HG02798 (cell line): ENCODE results near the gene SLC37A3.
"Not testable (repeated sequence)": the region's sequence is repeated elsewhere in the genome, so short reads cannot be mapped to it uniquely, and the experiment has no call there.

Experiments
- ATAC-seq: cut with Tn5 transposase; IDR thresholded peaks from one replicate; pipeline ENCODE4 v1.9.1; 2021; ENCODE audit warnings: mild to moderate bottlenecking; ENCODE audit not compliant: unreplicated experiment, poor library complexity

The SLC37A3 gene

DNA sequence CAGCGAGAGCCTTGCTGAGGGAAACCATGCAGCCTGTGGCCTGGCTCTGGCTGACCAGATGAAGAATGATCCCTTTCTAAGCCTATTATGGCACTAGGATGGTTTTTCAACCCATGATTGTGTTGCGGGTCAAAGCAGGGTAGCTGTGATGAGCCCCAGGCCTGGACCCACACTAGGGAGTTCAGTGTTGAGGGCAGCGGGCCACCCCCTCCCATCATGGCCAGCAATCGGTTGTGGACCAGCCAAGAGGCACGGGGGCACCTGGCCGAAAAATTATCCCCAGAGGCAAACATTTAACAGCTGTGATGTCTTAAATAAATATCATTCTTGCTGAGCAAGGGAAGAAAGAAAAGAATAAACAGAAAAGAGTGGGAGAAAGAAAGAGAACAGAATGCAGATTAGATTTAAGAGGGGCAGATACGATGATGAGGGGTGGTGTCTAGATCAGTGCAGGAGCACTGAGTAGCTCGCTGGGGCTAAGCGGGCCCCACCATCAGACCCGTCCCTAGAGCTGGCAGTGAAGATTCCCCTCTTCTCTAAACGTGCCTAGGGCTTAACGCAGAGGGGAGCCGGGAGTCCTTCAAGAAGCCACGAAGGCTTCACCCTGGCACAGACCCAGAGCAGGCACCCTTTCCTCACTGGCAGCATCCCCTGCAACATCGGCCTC lies 82.7 kb downstream of the SLC37A3 start:
- no peak for ATAC-seq

DNA sequence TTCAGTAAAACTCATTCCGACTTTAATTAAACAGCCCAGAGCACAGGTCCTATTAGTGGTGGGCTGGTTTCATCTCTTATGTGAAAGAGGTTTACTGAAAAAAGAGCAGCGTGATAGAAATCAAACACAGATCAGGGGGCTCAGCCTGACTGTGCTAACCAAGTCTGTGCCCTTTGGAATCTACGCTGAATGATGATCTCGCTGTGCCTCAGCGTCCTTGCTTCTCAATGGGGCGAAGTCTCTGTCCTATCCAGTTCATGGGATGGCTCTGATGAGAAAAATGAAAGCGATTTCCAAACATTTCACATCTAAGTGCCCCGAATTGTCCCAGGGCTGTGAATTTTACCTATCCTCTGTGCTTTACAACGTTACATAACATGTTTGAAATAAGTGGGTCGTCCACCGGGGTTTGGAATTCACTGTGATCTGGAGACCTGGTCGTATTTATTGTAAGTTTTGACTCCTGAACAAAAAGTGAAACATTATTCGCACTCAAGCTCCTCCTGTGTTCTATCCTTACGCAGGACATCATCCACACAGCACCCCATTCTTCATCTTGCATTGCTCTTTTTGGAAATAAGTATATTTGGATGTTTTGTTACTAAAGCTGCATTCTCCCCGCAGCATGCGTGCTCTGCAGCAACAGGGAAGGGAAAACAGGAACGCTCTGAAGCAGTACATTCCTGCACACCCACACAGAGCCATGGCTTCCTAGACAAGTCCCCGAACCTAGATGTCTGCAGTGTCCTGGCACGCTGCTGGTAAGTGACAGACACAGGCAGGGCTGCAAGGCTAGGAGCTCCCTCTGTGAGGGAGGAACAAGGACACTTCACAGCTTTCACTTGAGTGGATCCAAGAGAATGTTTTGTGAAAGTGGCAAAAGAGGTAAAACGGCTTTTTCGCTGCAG lies 83.5 kb downstream of the SLC37A3 start:
- ATAC-seq = no peak

DNA sequence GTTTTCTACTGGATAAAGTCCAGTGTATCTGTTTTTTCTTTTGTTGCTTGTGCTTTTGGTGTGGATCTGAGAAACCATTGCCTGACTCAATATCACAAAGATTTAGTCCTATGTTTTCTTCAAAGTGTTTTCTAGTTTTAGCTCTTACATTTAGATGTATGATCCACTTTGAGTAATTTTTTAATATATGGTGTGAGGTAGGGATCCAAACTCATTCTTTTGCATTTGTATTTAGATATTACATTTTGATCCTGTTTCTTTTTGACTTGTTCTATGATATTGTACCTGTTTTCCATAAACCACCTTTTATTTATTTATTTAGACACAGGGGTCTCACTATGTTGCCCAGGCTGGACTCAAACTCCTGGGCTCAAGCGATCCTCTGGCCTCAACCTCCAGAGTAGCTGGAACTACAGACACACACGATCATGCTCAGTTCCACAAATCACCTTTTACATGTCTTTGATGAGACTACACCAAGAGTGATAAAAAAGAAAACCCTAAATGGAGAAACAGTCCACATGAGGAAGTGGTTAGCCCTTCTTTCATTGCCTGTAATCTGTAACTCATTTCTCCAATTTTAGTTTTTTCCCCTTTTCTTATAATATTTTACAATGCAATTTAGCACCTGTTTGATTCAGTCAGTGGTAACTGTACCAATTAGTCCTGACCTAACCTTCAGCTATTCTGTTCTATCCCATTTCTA lies 86.0 kb downstream of the SLC37A3 start:
- ATAC-seq = no peak

DNA sequence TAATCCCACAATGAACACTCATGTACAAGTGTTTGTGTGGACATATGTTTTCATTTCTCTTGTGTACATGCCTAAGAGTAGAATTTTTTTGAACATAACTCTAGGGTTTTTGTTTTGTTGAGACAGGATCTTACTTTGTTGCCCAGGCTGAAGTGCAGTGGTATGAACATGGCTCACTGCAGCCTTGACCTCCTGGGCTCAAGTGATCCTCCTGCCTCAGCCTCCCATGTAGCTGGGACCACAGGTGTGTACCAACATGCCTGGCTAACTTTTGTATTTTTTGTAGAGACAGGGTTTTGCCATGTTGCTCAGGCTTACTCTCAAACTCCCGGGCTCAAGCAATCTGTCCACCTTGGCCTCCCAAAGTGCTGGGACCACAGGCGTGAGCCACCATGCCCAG lies 87.2 kb downstream of the SLC37A3 start:
- not testable (repeated sequence) for ATAC-seq

DNA sequence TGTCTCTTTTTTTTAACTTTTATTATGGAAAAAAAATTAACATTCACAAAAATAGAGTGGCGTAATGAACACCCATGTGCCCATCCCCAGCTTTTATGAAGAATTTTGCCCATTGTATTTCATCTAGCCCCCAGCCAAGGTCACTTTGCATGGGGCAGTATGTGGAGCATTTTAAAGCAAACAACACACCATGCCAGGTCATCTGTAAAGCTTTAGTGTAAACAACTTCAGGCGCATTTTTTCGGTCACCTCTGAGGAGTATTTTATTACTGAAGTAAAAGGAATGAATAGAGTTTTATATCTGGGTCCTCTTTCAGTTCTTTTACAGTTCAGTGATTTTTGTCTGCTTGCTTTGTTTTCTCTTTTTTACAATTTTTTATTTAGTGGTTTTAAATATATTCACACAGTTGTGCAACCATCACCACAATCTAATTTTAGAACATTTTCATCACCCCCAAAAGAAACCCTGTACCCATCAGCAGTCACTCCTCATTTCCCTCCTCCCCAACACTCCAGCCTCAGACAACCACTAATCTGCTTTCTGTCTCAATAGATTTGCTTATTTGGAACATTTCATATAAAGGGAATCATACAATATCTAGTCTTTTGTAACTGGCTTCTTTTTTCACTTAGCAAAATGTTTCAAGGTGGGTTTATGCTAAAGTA lies 87.9 kb downstream of the SLC37A3 start:
- ATAC-seq = no peak

DNA sequence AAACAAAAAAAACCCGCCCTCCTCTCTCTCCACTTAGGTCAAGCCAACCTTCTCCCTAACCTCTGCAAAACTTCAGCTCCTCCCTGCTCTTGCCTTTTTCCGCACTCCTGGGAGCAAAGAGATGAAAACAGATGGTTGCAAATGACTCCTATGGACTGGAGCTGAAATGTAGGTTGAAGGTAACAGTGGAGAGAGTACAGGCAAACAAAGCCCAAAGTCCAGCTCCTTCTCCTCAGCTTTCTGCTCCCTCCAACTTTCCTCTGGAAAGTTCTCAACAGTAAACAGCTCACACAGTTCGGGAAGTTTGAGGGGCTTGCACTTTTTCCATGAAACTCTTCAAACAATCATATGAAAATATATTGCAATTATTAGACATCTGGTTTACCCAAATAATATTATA lies 90.3 kb downstream of the SLC37A3 start:
- no peak for ATAC-seq

DNA sequence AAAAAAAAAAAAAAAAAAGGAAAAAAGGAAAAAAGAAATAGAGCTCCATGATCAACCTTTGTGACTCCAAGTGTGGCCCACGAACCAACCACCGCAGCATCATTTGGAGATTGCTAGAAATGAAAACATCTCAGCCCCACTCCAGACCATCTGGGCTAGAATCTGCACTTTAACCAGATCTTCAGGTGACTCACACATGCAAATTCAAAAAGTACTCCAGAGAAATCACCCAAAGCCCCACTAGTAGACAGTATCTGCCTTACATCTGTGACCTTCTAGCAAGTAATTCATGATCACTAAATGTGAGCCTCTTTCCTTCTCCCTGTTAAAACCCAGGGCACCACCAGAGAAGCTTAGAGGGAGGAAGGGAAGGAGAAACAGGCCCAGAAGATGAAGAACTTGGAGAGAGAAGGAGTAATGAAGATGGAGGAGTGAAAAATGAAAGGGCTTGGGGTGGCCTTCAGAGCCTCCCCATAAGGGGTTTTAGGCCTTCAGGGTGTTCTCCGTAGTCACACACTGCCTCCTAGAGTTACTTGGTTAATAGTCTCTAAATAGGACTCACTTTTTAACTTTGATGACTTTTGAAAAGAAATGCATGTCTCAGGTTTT lies 94.0 kb downstream of the SLC37A3 start:
- ATAC-seq = no peak

DNA sequence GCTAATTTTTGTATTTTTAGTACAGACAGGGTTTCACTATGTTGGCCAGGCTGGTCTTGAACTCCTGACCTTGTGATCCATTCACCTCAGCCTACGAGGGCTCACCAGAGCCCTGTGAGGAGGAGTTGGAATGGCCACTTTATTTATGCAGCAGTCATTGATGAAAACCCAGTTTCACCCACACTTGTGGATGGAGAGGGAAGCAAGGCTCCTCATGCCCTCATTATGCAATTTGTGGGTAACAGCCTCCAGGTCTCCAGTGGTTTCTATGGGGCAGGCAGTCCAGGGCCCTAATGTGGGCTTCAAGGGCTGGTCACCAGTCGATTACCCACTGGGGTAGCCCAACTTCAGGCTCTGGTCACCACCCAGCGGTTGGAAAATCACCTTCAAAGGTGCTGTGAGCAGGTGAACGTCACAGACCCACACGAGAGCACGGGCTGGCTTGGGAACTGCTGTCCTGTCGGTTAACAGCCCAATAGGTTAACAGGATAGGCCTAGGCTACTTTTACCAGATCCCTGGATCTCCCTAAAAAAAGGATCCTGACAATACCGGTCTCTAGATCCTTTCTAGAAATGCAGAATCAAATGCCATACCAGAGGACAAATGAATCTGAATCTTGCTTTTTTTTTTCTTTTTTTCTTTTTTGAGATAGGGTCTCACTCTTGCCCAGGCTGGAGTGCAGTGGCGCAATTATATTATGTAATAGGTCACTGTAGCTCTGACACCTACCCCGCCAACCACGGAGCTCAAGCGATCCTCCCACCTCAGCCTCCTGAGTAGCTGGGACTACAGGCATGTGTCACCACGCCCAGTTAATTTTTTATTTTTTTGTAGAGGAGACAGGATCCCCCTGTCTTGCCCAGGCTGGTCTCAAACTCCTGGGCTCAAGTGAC lies 97.8 kb downstream of the SLC37A3 start:
- no peak for ATAC-seq

DNA sequence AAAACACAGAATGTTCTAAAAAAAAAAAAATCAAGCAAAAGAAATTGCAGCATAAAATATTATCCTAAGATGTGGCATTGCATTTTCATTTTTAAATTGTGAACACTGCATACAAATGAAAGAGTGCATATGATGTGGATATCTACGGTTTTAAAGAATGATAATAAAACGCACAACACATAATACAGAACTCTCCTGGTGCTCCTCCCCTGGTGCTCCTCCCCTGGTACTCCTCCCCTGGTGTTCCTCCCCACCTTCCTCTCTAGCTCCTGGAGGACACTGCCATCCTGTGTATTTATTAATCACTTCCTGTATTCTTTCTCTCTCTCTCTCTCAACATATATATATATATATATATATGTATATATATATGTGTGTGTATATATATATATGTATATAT lies 100.1 kb downstream of the SLC37A3 start:
- ATAC-seq = no peak

DNA sequence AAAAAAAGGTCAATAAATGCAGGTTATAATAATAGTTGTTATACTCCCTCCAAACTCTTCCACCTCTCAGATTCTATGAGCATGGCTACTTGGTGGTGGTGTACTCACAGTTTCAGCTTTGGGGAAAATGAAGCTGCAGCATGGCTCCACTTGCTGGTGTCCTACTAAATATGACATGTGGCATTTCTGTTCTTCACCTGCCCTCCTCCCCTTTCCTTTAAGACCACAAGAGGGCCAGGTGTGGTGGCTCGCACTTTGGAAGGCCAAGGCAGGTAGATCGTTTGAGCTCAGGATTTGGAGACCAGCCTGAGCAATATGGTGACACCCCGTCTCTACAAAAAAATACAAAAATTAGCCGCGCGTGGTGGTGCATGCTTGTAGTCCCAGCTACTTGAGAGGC lies 101.1 kb downstream of the SLC37A3 start:
- ATAC-seq = no peak

DNA sequence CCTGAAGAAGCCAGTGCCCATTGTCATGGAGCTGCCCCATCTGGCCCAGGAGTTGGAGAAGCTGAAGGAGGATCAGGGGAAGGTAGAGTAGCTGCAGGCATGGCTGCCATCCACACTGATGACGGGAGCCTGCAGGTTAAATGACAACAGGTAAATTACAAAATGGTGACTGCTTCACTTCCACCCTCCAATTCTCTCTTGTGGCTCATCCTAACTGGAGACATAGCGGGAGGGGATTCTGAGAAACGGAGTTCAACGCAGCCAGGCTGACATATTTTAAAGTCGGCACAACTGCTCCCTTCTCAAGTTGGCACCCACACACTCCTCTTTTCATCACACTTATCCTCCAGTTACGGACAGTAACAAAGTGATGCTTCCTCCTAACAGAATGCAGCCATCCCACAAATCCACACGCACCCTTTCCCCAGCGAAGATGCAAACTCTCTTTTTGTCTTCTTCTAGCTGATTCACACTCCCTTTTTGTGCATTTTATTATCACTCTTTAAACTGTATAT lies 103.0 kb downstream of the SLC37A3 start:
- ATAC-seq = no peak

DNA sequence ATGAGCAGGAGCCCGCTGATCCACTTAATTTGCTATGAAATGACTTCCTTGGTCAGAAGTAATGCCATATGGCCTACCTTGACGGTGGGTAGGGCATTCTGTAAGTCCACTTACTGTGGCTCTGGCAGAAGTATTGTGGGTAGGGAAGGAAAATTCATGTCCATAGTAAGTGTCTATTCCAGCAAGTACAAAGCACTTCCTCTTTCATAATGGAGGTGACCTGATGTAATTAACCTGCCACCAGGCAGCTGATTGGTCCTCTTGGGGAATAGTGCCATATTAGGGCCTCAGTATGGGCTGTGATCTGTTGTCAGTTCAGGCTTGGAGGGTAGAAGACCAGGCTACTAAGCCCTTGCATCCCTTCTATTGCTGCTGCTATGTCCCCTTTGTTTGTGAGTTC lies 103.9 kb downstream of the SLC37A3 start:
- no peak for ATAC-seq

DNA sequence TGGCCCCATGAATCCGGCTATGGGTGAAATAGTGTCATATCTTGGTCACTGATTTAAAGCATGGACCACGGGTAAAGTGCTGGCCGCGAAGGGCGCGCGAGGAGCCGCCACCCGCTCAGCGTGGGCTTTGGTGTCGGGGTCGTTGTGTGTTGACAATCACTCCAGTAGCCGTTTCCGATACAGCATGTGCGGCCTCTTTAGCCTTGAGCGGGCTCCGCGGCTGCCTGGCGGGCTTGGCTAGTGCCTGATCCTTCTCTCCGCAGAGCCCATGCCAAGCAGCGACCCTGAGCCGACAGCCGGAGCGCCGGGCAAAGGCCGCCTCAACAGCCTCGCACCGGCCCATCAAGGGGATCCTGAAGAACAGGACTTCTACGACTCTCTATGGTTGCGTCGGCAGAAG lies 105.9 kb downstream of the SLC37A3 start:
- no peak for ATAC-seq

DNA sequence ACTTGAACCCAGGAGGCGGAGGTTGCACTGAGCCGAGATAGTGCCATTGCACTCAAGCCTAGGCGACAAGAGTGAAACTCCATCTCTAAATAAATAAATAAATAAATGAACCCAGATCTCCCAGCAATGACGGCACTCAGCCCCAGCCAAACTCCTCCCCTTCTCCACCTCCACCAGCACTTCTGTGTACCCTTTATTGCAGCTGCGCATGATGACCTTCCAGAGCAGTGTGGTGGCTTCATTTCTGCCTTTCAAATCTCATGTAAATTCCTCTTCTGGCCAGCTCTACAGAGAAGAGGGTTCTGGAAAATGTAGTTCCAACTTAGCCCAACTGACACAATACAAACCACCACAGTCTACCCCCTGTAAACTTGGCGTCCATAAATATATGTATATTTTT lies 108.5 kb downstream of the SLC37A3 start:
- no peak for ATAC-seq

DNA sequence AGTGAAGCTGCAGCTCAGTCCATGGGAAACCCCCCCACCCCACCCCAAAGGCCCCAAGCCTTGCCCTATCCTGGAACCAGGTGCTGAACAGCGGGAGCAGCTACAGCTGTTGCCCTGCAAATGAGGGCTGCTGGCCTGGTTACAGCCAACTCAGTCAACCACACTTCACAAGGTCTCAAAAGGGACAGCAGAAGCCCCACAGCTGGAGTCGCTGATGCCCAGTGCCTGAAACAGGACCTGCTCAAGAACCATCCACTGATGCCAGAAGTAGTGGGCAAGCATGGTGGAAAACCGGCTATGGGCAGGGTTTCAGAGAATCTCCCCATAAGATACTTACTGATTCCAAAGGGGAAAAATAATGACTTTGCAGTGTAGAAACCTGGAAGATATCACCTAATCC lies 110.3 kb downstream of the SLC37A3 start:
- no peak for ATAC-seq

DNA sequence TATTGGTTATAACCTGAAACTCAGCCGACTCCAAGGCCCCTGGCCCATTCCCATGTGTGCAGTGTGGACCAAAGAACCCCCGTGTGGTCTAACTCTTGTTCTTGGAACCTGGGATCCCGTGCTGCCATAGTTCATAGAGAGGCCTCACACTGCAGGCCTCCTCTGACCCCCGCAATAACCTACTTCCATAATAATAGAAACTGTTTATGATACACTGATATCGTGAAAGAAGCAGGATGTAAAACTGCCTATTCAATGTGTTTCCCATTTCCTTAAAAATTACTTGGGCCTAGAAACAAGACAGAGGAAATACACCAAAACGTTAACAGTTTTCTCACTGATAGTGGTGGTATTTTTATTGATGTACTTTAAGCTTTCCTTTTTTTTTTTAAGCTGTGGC lies 112.4 kb downstream of the SLC37A3 start:
- ATAC-seq = no peak

DNA sequence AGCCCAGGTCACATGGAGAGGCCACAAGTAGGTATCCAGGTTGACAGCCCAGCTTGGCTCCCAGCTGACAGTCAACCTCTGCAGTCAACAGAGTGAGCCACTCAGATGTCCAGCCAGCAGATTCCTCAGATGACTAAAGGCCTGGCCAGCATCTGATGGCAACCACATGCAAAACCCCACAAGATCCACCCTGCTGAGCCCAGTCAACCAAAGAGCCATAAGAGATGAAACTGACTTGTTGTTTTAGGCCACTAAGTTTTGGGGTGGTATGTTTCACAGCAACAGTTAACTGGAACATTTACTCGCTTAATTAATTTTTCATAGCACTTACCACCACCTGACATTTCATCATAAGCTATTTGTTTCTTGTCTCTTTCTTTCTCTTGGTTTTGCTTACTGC lies 114.3 kb downstream of the SLC37A3 start:
- no peak for ATAC-seq
